HepG2 (cell line): ENCODE measurements around the gene EEF1E1. TPM values are rescaled to one million over a fixed set of nuclear protein-coding genes. Genes with fewer than 3 reads are reported as not detected.
A peak's percentile ranks its signal among the peaks of the same experiment; 100 is the strongest.

Experiments used
- DPF2 ChIP-seq: sonication (generic); formaldehyde crosslinking; IDR thresholded peaks from 2 replicates; pipeline ENCODE4 v1.4.0; 2020; ENCODE audit warnings: mild to moderate bottlenecking, low read depth, missing genetic modification reagents, borderline replicate concordance
- ELF4 ChIP-seq: sonication (generic); formaldehyde crosslinking; IDR thresholded peaks from 2 replicates; pipeline ENCODE4 v1.5.0; 2020; ENCODE audit warnings: missing genetic modification reagents, mild to moderate bottlenecking, moderate library complexity, borderline replicate concordance
- FOXJ3 ChIP-seq: sonication (generic); formaldehyde crosslinking; IDR thresholded peaks from 2 replicates; pipeline ENCODE4 v1.4.0; 2020; ENCODE audit warnings: missing genetic modification reagents, mild to moderate bottlenecking, borderline replicate concordance
- FOXO1 ChIP-seq: sonication (generic); formaldehyde crosslinking; IDR thresholded peaks from 2 replicates; pipeline ENCODE4 v1.4.0; 2020; ENCODE audit warnings: missing genetic modification reagents
- NKX3-1 ChIP-seq: sonication (generic); formaldehyde crosslinking; IDR thresholded peaks from 2 replicates; pipeline ENCODE4 v1.5.0; 2020; ENCODE audit warnings: missing genetic modification reagents
- PLSCR1 ChIP-seq: sonication (generic); formaldehyde crosslinking; IDR thresholded peaks from 2 replicates; pipeline ENCODE4 v1.5.0; 2020; ENCODE audit warnings: missing genetic modification reagents, mild to moderate bottlenecking, borderline replicate concordance
- RBFOX2 ChIP-seq: fragments of 200-400 bp; formaldehyde crosslinking; IDR thresholded peaks from 2 replicates; pipeline ENCODE4 v1.6.1; 2017; ENCODE audit warnings: low read depth, mild to moderate bottlenecking, low read length
- RBM22 ChIP-seq: fragments of 200-400 bp; formaldehyde crosslinking; optimal IDR thresholded peaks from 2 replicates; pipeline ENCODE3; 2017; ENCODE audit warnings: mild to moderate bottlenecking, low read length, moderate library complexity
- REL ChIP-seq: sonication (generic); formaldehyde crosslinking; conservative IDR thresholded peaks from 2 replicates; pipeline ENCODE4 v1.8.0; 2022; ENCODE audit warnings: mild to moderate bottlenecking, missing genetic modification reagents, moderate library complexity
- RFX3 ChIP-seq: IDR thresholded peaks from 2 replicates; pipeline ENCODE4 v1.6.1; 2016; ENCODE audit warnings: missing biosample characterization, missing genetic modification reagents
- RFXANK ChIP-seq: IDR thresholded peaks from 2 replicates; pipeline ENCODE4 v1.6.1; 2016
- SIN3B ChIP-seq: fragments of 150-350 bp; IDR thresholded peaks from 2 replicates; pipeline ENCODE4 v1.6.1; 2014; ENCODE audit warnings: low read length
- SRF ChIP-seq: IDR thresholded peaks from 2 replicates; pipeline ENCODE4 v1.6.1; 2011; ENCODE audit warnings: mild to moderate bottlenecking, low read depth, low read length, moderate library complexity
- TCF7L2 ChIP-seq: IDR thresholded peaks from 2 replicates; pipeline ENCODE4 v1.6.1; 2011; ENCODE audit warnings: mild to moderate bottlenecking, low read depth, low read length, moderate library complexity
- UBTF ChIP-seq: sonication (generic); formaldehyde crosslinking; IDR thresholded peaks from 2 replicates; pipeline ENCODE4 v1.4.0; 2020; ENCODE audit warnings: mild to moderate bottlenecking, missing genetic modification reagents
- ZBTB49 ChIP-seq: sonication (generic); formaldehyde crosslinking; IDR thresholded peaks from 2 replicates; pipeline ENCODE4 v1.4.0; 2020; ENCODE audit warnings: missing genetic modification reagents, borderline replicate concordance
- ZNF230 ChIP-seq: sonication (generic); formaldehyde crosslinking; IDR thresholded peaks from 2 replicates; pipeline ENCODE4 v1.4.0; 2020; ENCODE audit warnings: mild to moderate bottlenecking, missing genetic modification reagents
- ZNF276 ChIP-seq: sonication (generic); formaldehyde crosslinking; IDR thresholded peaks from 2 replicates; pipeline ENCODE4 v1.4.0; 2020; ENCODE audit warnings: mild to moderate bottlenecking, low read depth, missing genetic modification reagents
- ZNF556 ChIP-seq: sonication (generic); formaldehyde crosslinking; IDR thresholded peaks from 2 replicates; pipeline ENCODE4 v1.4.0; 2020; ENCODE audit warnings: mild to moderate bottlenecking, missing genetic modification reagents, borderline replicate concordance
- ZNF784 ChIP-seq: sonication (generic); formaldehyde crosslinking; IDR thresholded peaks from 2 replicates; pipeline ENCODE4 v1.5.1; 2020; ENCODE audit warnings: missing genetic modification reagents, mild to moderate bottlenecking, borderline replicate concordance
- ZSCAN20 ChIP-seq: sonication (generic); formaldehyde crosslinking; IDR thresholded peaks from 2 replicates; pipeline ENCODE4 v1.4.0; 2020; ENCODE audit warnings: missing genetic modification reagents, mild to moderate bottlenecking, borderline replicate concordance
- polyA plus RNA-seq, 8 experiments: library from polyadenylated mRNA; depleted of rRNA in 3 of 8; stranded (reverse) in 7 of 8; unstranded in 1 of 8; fragments of >200 nt; fragmentation: Illumina TruSeq in 4 of 8; extraction: Trizol in 4 of 8; gene quantifications; 2 replicates each; pipeline versions ENCODE4 v1.2.1 to v1.2.3, GENCODE V29; 2011 to 2016; ENCODE audit warnings: low read depth in 4 of 8, missing spikeins in 1 of 8, mixed read lengths in 1 of 8; ENCODE audit not compliant: insufficient read depth in 1 of 8
- total RNA-seq, 5 experiments: library from RNA; depleted of rRNA; stranded (reverse); fragments of >200 nt; fragmentation: Illumina TruSeq; extraction: Trizol; gene quantifications; 2 replicates each; pipeline ENCODE4 v1.2.3, GENCODE V29; 2016; ENCODE audit warnings: low read depth in 1 of 5

The EEF1E1 gene
- total and polyA plus RNA-seq, 2 of the 13 experiments (the other 11 are each of a cell fraction or from before 2014, with no cell fraction given) = 128 to 188 TPM

- TF ChIP-seq ZSCAN20 (CRISPR knock-in tag) (no peak), ZBTB49 (no peak), ZNF230 (peak; percentile 68; the same call in 1 of the 2 replicates), RFX3 (CRISPR knock-in tag) (0 out of 2 replicates have a peak, but pooled peaks have one; percentile 2), UBTF (peak; percentile 92), SIN3B (peak; percentile 97), PLSCR1 (CRISPR knock-in tag) (no peak; the same call in 1 of the 2 replicates), ZNF784 (no peak), RBFOX2 (peak; percentile 93), FOXJ3 (CRISPR knock-in tag) (no peak; the same call in 1 of the 2 replicates), ZNF556 (CRISPR knock-in tag) (peak; percentile 66; the same call in 1 of the 2 replicates), ZNF276 (no peak), ELF4 (CRISPR knock-in tag) (peak; percentile 80; the same call in 1 of the 2 replicates), FOXO1 (CRISPR knock-in tag) (no peak), SRF (no peak; the same call in 1 of the 2 replicates), RBM22 (no peak), DPF2 (CRISPR knock-in tag) (no peak), NKX3-1 (CRISPR knock-in tag) (no peak; the same call in 1 of the 2 replicates), RFXANK (CRISPR knock-in tag) (peak; percentile 31; the same call in 1 of the 2 replicates), REL (CRISPR knock-in tag) (no peak), TCF7L2 (no peak)
Observed at GRCh38 chr6:8102122-8102958, at the start of gene EEF1E1 (continued).
